ENCODE data around the gene KMT2C. TPM values are rescaled to one million over a fixed set of nuclear protein-coding genes. Genes with fewer than 3 reads are reported as not detected.

KMT2C gene
- total and polyA plus RNA-seq, 4 donors, result 6.3 to 35.3 (median 19.3) TPM

DNA sequence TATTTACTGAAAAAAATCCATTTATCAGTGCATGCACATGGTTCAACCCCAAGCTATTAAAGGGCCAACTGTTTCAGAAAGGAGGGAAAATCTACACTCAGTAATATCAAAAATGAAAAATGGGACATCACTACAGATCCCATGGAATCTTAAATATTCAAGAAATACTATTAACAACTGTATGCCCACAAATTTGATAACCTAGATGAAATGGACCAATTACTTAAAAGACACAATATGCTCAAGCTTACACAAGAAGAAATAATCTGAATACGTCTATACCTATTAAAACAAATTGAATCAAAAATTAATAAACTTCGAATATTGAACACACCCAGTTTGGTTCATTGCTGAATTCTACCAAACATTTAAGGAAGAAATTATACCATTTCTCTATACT is 87.9 kb downstream of the KMT2C start (continued):
- no peak for TF ChIP-seq RXRA (IDR thresholded peaks at IDR 0.05)

DNA sequence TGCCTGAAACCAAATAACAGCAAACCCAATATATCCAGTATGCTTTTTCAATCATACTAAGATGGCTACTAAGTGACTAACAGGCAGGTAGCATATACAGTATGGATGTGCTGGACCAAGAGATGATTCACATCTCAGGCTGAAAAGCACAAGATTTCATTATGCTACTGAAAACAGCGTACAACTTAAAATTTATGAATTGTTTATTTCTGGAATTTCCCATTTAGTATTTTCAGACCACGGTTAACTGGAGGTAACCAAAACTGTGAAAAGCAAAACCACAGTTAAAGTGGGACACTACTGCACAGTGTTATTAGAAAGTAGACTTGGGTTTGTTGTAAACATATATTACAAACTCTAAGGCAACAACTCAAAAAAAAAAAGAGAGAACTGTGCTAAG is 91.5 kb downstream of the KMT2C start:
- 86% methylated on average over 2 of the region's 2 CpGs for WGBS

More for the DNA sequence above, 91.5 kb downstream of the KMT2C start:
- no peaks in the 10 kb centered on the region for H3K9me3 ChIP-seq (ENCODE audit: control insufficient read depth in 4 of 4, low read length in 3 of 4)
- no peaks in the 10 kb centered on the region for H3K27me3 ChIP-seq (ENCODE audit: control insufficient read depth in 4 of 4, insufficient read depth in 4 of 4, low read length in 3 of 4)
- no peak for DNase-seq (ENCODE audit: low spot score)
- peaks cover 5 to 22% (median 12%) of the 10 kb centered on the region in 4 donors for H3K4me1 ChIP-seq (ENCODE audit: control insufficient read depth in 4 of 4, insufficient read depth in 4 of 4, low read length in 3 of 4)
- no peaks in the 10 kb centered on the region for H3K36me3 ChIP-seq (ENCODE audit: control insufficient read depth in 4 of 4, insufficient read depth in 3 of 4, low read depth in 1 of 4, low read length in 3 of 4)
- no peak overlapping the region for H3K27ac ChIP-seq (ENCODE audit: low read depth in 1 of 2, low read length in 2 of 2)
- no peak overlapping the region for H3K9ac ChIP-seq (ENCODE audit: low read depth in 1 of 2, low read length in 2 of 2)
- H3K4me3 ChIP-seq (ENCODE audit: low read depth in 1 of 3, low read length in 3 of 3), result no peak overlapping the region
- TF ChIP-seq, protein P1, sequence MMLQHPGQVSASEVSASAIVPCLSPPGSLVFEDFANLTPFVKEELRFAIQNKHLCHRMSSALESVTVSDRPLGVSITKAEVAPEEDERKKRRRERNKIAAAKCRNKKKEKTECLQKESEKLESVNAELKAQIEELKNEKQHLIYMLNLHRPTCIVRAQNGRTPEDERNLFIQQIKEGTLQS (IDR thresholded peaks at IDR 0.05), result no peak
- TF ChIP-seq RAD21 (IDR thresholded peaks at IDR 0.05), result no peak
- TF ChIP-seq NR2F2 (IDR thresholded peaks at IDR 0.05), result no peak
- TF ChIP-seq, protein P2, sequence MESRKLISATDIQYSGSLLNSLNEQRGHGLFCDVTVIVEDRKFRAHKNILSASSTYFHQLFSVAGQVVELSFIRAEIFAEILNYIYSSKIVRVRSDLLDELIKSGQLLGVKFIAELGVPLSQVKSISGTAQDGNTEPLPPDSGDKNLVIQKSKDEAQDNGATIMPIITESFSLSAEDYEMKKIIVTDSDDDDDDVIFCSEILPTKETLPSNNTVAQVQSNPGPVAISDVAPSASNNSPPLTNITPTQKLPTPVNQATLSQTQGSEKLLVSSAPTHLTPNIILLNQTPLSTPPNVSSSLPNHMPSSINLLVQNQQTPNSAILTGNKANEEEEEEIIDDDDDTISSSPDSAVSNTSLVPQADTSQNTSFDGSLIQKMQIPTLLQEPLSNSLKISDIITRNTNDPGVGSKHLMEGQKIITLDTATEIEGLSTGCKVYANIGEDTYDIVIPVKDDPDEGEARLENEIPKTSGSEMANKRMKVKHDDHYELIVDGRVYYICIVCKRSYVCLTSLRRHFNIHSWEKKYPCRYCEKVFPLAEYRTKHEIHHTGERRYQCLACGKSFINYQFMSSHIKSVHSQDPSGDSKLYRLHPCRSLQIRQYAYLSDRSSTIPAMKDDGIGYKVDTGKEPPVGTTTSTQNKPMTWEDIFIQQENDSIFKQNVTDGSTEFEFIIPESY (IDR thresholded peaks at IDR 0.05), result no peak
- TF ChIP-seq, protein P3, sequence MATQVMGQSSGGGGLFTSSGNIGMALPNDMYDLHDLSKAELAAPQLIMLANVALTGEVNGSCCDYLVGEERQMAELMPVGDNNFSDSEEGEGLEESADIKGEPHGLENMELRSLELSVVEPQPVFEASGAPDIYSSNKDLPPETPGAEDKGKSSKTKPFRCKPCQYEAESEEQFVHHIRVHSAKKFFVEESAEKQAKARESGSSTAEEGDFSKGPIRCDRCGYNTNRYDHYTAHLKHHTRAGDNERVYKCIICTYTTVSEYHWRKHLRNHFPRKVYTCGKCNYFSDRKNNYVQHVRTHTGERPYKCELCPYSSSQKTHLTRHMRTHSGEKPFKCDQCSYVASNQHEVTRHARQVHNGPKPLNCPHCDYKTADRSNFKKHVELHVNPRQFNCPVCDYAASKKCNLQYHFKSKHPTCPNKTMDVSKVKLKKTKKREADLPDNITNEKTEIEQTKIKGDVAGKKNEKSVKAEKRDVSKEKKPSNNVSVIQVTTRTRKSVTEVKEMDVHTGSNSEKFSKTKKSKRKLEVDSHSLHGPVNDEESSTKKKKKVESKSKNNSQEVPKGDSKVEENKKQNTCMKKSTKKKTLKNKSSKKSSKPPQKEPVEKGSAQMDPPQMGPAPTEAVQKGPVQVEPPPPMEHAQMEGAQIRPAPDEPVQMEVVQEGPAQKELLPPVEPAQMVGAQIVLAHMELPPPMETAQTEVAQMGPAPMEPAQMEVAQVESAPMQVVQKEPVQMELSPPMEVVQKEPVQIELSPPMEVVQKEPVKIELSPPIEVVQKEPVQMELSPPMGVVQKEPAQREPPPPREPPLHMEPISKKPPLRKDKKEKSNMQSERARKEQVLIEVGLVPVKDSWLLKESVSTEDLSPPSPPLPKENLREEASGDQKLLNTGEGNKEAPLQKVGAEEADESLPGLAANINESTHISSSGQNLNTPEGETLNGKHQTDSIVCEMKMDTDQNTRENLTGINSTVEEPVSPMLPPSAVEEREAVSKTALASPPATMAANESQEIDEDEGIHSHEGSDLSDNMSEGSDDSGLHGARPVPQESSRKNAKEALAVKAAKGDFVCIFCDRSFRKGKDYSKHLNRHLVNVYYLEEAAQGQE (IDR thresholded peaks at IDR 0.05), result no peak
- no peak for TF ChIP-seq GABPA (IDR thresholded peaks at IDR 0.05 in 1 of 2, conservative IDR thresholded peaks at IDR 0.05 in 1 of 2)
- TF ChIP-seq RXRA (IDR thresholded peaks at IDR 0.05), result no peak
- TF ChIP-seq SP1 (IDR thresholded peaks at IDR 0.05), result no peak
- TF ChIP-seq YY1 (IDR thresholded peaks at IDR 0.05), result no peak
- TF ChIP-seq, protein P4, sequence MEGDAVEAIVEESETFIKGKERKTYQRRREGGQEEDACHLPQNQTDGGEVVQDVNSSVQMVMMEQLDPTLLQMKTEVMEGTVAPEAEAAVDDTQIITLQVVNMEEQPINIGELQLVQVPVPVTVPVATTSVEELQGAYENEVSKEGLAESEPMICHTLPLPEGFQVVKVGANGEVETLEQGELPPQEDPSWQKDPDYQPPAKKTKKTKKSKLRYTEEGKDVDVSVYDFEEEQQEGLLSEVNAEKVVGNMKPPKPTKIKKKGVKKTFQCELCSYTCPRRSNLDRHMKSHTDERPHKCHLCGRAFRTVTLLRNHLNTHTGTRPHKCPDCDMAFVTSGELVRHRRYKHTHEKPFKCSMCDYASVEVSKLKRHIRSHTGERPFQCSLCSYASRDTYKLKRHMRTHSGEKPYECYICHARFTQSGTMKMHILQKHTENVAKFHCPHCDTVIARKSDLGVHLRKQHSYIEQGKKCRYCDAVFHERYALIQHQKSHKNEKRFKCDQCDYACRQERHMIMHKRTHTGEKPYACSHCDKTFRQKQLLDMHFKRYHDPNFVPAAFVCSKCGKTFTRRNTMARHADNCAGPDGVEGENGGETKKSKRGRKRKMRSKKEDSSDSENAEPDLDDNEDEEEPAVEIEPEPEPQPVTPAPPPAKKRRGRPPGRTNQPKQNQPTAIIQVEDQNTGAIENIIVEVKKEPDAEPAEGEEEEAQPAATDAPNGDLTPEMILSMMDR (IDR thresholded peaks at IDR 0.05; ENCODE audit: low read depth, low read length, missing input control), result no peak
- no peak for TF ChIP-seq HNF4A (conservative IDR thresholded peaks at IDR 0.05)
- TF ChIP-seq FOXA1 (IDR thresholded peaks at IDR 0.05), result no peak
- no peak for TF ChIP-seq EGR1 (IDR thresholded peaks at IDR 0.05; ENCODE audit: low read depth in 2 of 2)
- no peak for TF ChIP-seq JUND (IDR thresholded peaks at IDR 0.05)
- TF ChIP-seq HNF4G (IDR thresholded peaks at IDR 0.05), result no peak
- TF ChIP-seq, protein P5, sequence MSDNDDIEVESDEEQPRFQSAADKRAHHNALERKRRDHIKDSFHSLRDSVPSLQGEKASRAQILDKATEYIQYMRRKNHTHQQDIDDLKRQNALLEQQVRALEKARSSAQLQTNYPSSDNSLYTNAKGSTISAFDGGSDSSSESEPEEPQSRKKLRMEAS (IDR thresholded peaks at IDR 0.05), result no peak
- no peak for TF ChIP-seq FOXA2 (IDR thresholded peaks at IDR 0.05)
- no peak for TF ChIP-seq TAF1 (conservative IDR thresholded peaks at IDR 0.05)

Measured in liver (tissue), 9 donors.